ENCODE data around the gene GNAS-AS1. TPM values are rescaled to one million over a fixed set of nuclear protein-coding genes. Genes with fewer than 3 reads are reported as not detected.

Gene GNAS-AS1
- total and polyA plus RNA-seq, 2 of the 8 experiments (the other 6 are each of a cell fraction or from before 2014, with no cell fraction given) = 4.7 to 13.7 TPM

DNA sequence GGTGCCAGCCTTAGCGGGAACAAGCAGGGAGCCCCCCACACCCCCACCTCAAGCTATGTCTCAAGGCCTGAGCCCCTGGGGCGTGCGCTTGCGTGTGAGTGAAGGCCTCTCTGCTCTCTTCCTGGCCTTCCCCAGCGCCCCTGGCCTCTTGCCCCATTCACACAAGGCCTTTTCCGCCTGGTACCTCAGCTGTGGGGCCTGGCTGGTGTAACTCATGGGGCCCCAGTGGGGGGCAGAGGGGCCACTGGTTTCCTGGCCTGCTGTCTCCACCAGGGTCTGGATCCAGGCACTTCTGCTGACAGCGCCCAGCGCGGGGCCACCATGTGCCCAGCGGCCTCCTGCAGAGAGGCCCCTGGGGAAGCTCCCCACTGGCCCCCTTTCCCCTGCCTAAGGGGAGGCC is 34.7 kb downstream of the GNAS-AS1 start:
- H3K27ac ChIP-seq (ENCODE audit: low read depth, low read length) = no peak overlapping the region
- H2BK15ac ChIP-seq (ENCODE audit: low read length) = no peak overlapping the region
- H4K20me1 ChIP-seq (replicated peaks in 1 of 2; ENCODE audit: control insufficient read depth in 1 of 2, insufficient read depth in 2 of 2, low read length in 2 of 2) = peaks cover 0 to 8% of the 10 kb centered on the region in 2 experiments
- H2BK5ac ChIP-seq (ENCODE audit: low read depth, low read length) = no peak overlapping the region
- no peak overlapping the region for H4K8ac ChIP-seq (ENCODE audit: extremely low read depth, insufficient read depth, low read length)
- H3K27me3 ChIP-seq (replicated peaks in 1 of 4; ENCODE audit: control insufficient read depth in 3 of 4, extremely low read depth in 1 of 4, insufficient read depth in 3 of 4, low read length in 3 of 4) = no peaks in the 10 kb centered on the region
- peaks cover 0 to 3% of the 10 kb centered on the region in 2 experiments; a peak in 1 of 4 replicates for H3K79me2 ChIP-seq (ENCODE audit: control insufficient read depth in 1 of 2, insufficient read depth in 2 of 2, low read length in 2 of 2)
- DNase-seq (ENCODE audit: low read depth in 1 of 2, low spot score in 2 of 2) (no peak), FAIRE-seq (no peak)
- H2BK120ac ChIP-seq (replicated peaks; ENCODE audit: low read depth, low read length) = no peak overlapping the region
- H4K5ac ChIP-seq (ENCODE audit: insufficient read length, low read depth, low read length) = no peak overlapping the region
- H3K4me1 ChIP-seq (replicated peaks in 1 of 4; ENCODE audit: control insufficient read depth in 3 of 4, insufficient read depth in 4 of 4, low read length in 3 of 4) = no peaks in the 10 kb centered on the region
- ChIA-PET CTCF (ENCODE audit: partially characterized antibody) (interaction anchor here (0.7 to 3.9 kb wide), 4 partner anchors 9 to 165 kb away, joined by 3 to 18 read pairs (median 3); partner anchors contain the start of gene STX16), POLR2A (ENCODE audit: partially characterized antibody) (interaction anchor here (0.6 to 9.9 kb wide), 17 partner anchors 10 to 197 kb away, joined by 3 to 119 read pairs (median 4); partner anchors contain the start of gene STX16)
- H3K23ac ChIP-seq (ENCODE audit: insufficient read length) = no peak overlapping the region
- no peak overlapping the region for H3K4me3 ChIP-seq (ENCODE audit: extremely low read depth in 1 of 4, insufficient read depth in 2 of 4, low read depth in 3 of 4, low read length in 4 of 4)
- H3K23me2 ChIP-seq (ENCODE audit: low read depth, low read length) = no peaks in the 10 kb centered on the region
- H3K56ac ChIP-seq (replicated peaks; ENCODE audit: insufficient read length, low read depth, low read length) = no peak overlapping the region
- H2BK12ac ChIP-seq (ENCODE audit: low read depth, low read length) = no peak overlapping the region
- H2BK20ac ChIP-seq (ENCODE audit: low read length) = no peak overlapping the region
- peaks cover 0 to 3% of the 10 kb centered on the region in 2 experiments; a peak in 1 of 4 replicates for H3K9me3 ChIP-seq (ENCODE audit: insufficient read depth in 2 of 2, low read depth in 1 of 2, low read length in 1 of 2)
- H3K9ac ChIP-seq (replicated peaks in 1 of 4; ENCODE audit: extremely low read depth in 1 of 4, low read depth in 3 of 4, low read length in 3 of 4) = no peak overlapping the region
- WGBS, 2 experiments (ENCODE audit: extremely low coverage in 1 of 2, insufficient coverage in 1 of 2, insufficient read length in 1 of 2, insufficient replicate concordance in 2 of 2, low coverage in 1 of 2, low lambda C conversion rate in 2 of 2, missing lambda C conversion rate in 1 of 2) = 93% methylated on average over 10 of the region's 10 CpGs; no CpG with 5 or more reads in 1 of the 2 experiments
- no peak overlapping the region for H3K4ac ChIP-seq (replicated peaks; ENCODE audit: insufficient read length, low read depth, low read length)
- peaks cover 0 to 20% (median 6%) of the 10 kb centered on the region in 4 experiments; a peak in 4 of 8 replicates for H3K36me3 ChIP-seq (ENCODE audit: control insufficient read depth in 2 of 4, insufficient read depth in 4 of 4, low read length in 3 of 4)
- H3K79me1 ChIP-seq (ENCODE audit: low read depth, low read length) = peaks cover 2% of the 10 kb centered on the region; the same call in 1 of the 2 replicates
- no peak overlapping the region for H2AK5ac ChIP-seq (ENCODE audit: low read depth, low read length)
- H3K14ac ChIP-seq (ENCODE audit: insufficient read length) = no peak overlapping the region
- H2AFZ ChIP-seq (ENCODE audit: low read length) = no peak overlapping the region
- H4K91ac ChIP-seq (replicated peaks; ENCODE audit: insufficient read length, low read length) = no peak overlapping the region
- H3K4me2 ChIP-seq (ENCODE audit: insufficient read depth in 1 of 2, low read depth in 2 of 2, low read length in 2 of 2) = no peak overlapping the region
- no peak overlapping the region for H3K18ac ChIP-seq (ENCODE audit: extremely low read depth, low read length)
